ENCODE measurements around the gene SPATA6L. TPM values are rescaled to one million over a fixed set of nuclear protein-coding genes. Genes with fewer than 3 reads are reported as not detected.

Gene SPATA6L
- total and polyA plus RNA-seq, 10 of the 15 experiments (the other 5 are each of a cell fraction or from before 2014, with no cell fraction given): 0.37 to 1.6 (median 0.91) TPM

GRCh38 chr9:4566806-4567205 is 99.5 kb downstream of the SPATA6L start:
- TF ChIP-seq RCOR1 (conservative IDR thresholded peaks at IDR 0.05; ENCODE audit: low read depth, low read length) (no peak), CBX5 (IDR thresholded peaks at IDR 0.05; ENCODE audit: low read depth) (no peak), EGR1 (IDR thresholded peaks at IDR 0.05; ENCODE audit: borderline replicate concordance in 1 of 2, low read depth in 2 of 2, low read length in 2 of 2) (no peak), BCLAF1 (IDR thresholded peaks at IDR 0.05) (no peak), FOS (IDR thresholded peaks at IDR 0.05; ENCODE audit: borderline replicate concordance, extremely low read depth, insufficient read length) (no peak), SUZ12 (IDR thresholded peaks at IDR 0.05; ENCODE audit: unreplicated experiment) (no peak)

More at GRCh38 chr9:4566806-4567205, 99.5 kb downstream of the SPATA6L start:
- in situ Hi-C loops (cut with MboI): no loop called here
- intact Hi-C loops (cut with micrococcal nuclease; ENCODE audit: unreplicated experiment): no loop called here
- Histone ChIP-seq H3K9me3 (replicated peaks; ENCODE audit: control insufficient read depth, insufficient read depth, low read length) (no peaks in the 10 kb centered on the region), H3K4me1 (ENCODE audit: control insufficient read depth, insufficient read depth, low read length) (no peaks in the 10 kb centered on the region), H2AFZ (ENCODE audit: control insufficient read depth, low read depth, low read length) (no peak overlapping the region), H3K36me3 (ENCODE audit: control insufficient read depth in 2 of 2, insufficient read depth in 2 of 2, low read length in 1 of 2) (peaks cover 2 to 13% of the 10 kb centered on the region in 2 experiments; a peak in 2 of 4 replicates), H4K20me1 (ENCODE audit: control insufficient read depth, insufficient read depth) (no peaks in the 10 kb centered on the region), H3K27ac (ENCODE audit: control insufficient read depth, insufficient read depth) (no peak overlapping the region), H3K79me2 (ENCODE audit: control insufficient read depth, insufficient read depth, low read length) (no peaks in the 10 kb centered on the region), H3K4me2 (ENCODE audit: control insufficient read depth, insufficient read depth) (no peak overlapping the region), H3K4me3 (no peak overlapping the region), H3K27me3 (replicated peaks in 1 of 2; ENCODE audit: control insufficient read depth in 2 of 2, insufficient read depth in 2 of 2, low read length in 1 of 2) (no peaks in the 10 kb centered on the region), H3K9ac (ENCODE audit: control insufficient read depth, insufficient read depth, low read length) (no peak overlapping the region)
- ChIA-PET SMC1A (ENCODE audit: uncharacterized antibody, unreplicated experiment) (no interaction called here), POLR2A (no interaction called here), CTCF (interaction anchor here (2.1 kb wide), 1 partner anchor 8 kb away, joined by 6 read pairs; no protein-coding TSS in a partner anchor), RAD21 (ENCODE audit: unreplicated experiment) (no interaction called here)
- ATAC-seq (no peak), DNase-seq (ENCODE audit: low read depth, low spot score) (no peak), FAIRE-seq (no peak)
- no TSS peak for BruUV-seq (replicated peaks)
- 94% methylated on average over 2 of the region's 2 CpGs for WGBS (ENCODE audit: insufficient coverage, insufficient replicate concordance, low lambda C conversion rate, missing lambda C conversion rate)

All from GM12878 (cell line).